Memory B cell (primary cell): ENCODE measurements around the gene PPP1R1B.

Experiments
- ATAC-seq: fragments of 150-1000 bp; cut with Tn5 transposase; 2 replicates; pipeline ENCODE4 v1.10.0; 2021; ENCODE audit warnings: low read depth, mild to moderate bottlenecking, moderate library complexity
- DNase-seq, 2 donors: peaks; one replicate each; pipeline ENCODE4 v3.0.0; 2022; ENCODE audit warnings: low spot score in 2 of 2
- H3K27ac Mint-ChIP-seq: one replicate; pipeline ENCODE4 v1.8.0; 2022; ENCODE audit warnings: mild to moderate bottlenecking, moderate library complexity, mixed read lengths
- H3K27me3 Mint-ChIP-seq: one replicate; pipeline ENCODE4 v1.8.0; 2022; ENCODE audit warnings: mixed read lengths
- H3K36me3 Mint-ChIP-seq: one replicate; pipeline ENCODE4 v1.8.0; 2022; ENCODE audit warnings: mild to moderate bottlenecking, mixed read lengths
- H3K4me1 Mint-ChIP-seq: one replicate; pipeline ENCODE4 v1.8.0; 2022; ENCODE audit warnings: mixed read lengths
- H3K4me3 Mint-ChIP-seq: one replicate; pipeline ENCODE4 v1.8.0; 2022; ENCODE audit warnings: mild to moderate bottlenecking, moderate library complexity, mixed read lengths
- H3K9me3 Mint-ChIP-seq: one replicate; pipeline ENCODE4 v1.8.0; 2022; ENCODE audit warnings: mixed read lengths

Gene PPP1R1B

DNA sequence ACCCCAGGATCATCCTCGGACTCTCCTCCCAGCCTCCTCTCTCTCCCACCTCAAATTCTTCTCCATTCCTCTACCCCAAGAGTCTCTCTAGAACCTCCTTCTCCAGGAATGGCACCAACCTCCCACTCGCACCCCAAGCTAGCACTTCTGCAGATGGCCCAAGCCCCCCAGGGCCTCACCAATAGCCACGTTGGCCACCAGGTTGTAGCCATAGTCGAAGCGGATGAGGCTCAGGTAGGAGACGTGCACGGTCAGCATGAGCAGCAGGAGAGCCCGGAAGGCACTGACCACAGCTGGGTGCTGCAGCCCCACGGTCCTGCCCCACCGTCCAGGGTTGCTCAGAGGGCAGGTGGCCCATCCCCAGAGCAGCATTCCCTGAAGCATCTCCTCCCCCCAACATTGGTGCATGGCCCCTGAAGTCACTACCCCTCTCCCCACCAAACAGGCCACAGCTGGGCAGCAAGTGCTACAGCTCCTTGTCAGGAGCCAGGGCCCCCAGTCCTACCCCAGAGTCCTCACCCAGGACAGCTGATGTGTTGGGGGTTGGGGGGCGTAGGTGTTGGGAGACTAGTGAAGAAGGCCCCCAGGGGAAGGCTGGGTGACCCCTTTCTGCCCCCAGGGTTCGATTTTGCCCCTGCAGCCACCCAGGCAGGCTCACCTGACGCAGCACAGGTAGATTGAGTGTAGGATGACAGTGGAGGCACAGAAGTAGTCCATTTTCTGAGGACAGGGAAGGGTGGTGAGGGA lies 46.8 kb downstream of the PPP1R1B start:
- Mint-ChIP-seq H3K4me1 (peaks cover 47% of the 10 kb centered on the region), H3K27me3 (peaks cover 3% of the 10 kb centered on the region), H3K36me3 (no peaks in the 10 kb centered on the region), H3K27ac (no peak overlapping the region), H3K9me3 (no peaks in the 10 kb centered on the region), H3K4me3 (no peak overlapping the region)
- ATAC-seq (no peak), DNase-seq (no peak)

DNA sequence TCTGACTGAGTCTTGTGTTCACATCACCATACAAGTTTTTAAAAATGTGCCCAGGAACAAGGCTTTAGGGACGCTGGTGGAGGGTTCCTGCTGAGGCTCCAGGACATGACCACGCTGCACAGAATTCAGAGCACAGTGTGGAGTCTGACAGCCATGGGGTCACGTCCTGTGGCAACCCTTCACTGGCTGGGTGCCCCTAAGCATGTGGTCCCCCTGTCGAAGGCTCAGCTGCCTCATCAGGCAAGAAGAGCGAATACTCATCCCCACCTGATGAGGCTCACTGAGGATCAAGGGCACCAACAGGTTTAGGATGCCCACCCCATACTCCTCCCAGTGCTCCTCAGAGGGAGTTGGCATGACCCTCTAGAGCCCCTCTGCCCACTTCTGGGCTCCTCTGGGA lies 47.4 kb downstream of the PPP1R1B start:
- ATAC-seq (no peak), DNase-seq (no peak)
- Mint-ChIP-seq H3K27ac (no peak overlapping the region), H3K4me1 (peaks cover 51% of the 10 kb centered on the region), H3K36me3 (no peaks in the 10 kb centered on the region), H3K9me3 (no peaks in the 10 kb centered on the region), H3K4me3 (no peak overlapping the region), H3K27me3 (no peaks in the 10 kb centered on the region)

DNA sequence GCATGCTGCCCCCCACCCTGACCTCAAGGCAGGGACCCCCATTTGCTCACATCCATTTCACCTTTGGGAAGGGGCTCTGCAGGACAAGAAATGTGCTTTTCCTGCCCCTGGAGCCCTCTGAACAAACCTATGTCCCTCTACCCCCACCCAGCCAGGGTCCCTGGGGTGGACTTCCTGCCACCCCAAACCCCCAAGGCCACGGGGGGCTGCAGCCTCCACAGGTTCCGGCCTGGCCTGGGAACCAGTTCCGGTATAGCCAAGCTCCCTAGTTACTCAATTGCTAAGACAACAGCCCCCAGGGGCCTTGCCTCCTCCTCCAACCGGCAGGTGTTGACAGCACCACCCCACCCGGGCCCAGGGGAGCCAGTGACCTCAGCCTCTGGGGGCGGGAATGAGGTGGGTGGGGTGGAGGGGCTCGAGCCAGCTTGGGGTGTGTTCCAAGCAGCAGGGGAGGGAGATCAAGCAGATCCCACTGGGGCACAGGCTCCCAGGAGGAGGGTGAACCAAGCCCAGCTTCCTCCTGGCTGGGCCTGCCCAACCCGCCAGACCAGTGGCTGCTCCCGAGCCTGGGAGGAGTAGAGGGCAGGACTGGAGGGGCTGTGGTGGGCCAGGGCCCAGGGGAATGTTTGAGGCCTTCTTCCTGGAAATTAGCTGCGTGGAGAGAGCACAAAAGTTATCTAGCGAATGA lies 48.1 kb downstream of the PPP1R1B start:
- DNase-seq = no peak
- Mint-ChIP-seq H3K4me3 (peak overlapping the region; percentile 55), H3K9me3 (no peaks in the 10 kb centered on the region), H3K27ac (peak overlapping the region; percentile 82), H3K27me3 (no peaks in the 10 kb centered on the region), H3K36me3 (no peaks in the 10 kb centered on the region), H3K4me1 (peaks cover 58% of the 10 kb centered on the region)
- ATAC-seq = peak; percentile 58

DNA sequence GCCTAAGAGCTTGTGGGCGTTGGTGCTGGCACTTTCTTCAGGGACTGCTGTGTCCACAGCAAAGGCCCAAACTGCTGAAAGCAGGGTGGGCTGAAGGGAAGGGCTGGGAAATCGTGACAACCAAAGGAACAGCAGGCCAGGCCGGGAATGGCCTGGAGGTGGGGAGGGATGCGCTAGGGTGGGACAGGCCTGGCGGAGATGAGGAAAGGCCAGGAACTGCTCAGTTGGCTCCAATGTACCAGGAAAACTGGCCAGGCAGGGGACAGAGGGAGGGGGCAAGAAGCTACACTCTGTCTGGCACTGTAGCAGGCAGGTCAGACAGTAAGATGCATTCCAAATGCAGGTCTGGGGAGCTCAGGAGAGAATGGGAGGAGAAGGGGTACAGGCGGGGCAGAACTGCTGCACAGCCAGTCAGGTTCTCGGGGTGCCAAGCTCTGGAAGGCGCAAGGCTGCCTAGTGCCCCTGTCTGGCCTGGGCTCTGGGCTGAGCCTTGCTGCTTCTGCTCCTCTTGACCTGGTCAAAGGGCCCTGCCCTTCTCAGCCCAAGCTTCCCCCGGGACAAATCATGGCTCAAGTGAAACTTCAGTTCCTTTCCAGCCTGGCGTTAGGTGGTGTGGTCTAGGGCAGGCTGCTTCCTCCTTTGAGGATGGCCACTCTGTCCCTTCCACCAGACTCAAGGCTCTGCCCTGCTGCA lies 48.8 kb downstream of the PPP1R1B start:
- Mint-ChIP-seq H3K4me3 (peak overlapping the region; percentile 49), H3K4me1 (peaks cover 63% of the 10 kb centered on the region), H3K27me3 (no peaks in the 10 kb centered on the region), H3K36me3 (no peaks in the 10 kb centered on the region), H3K9me3 (no peaks in the 10 kb centered on the region), H3K27ac (peak overlapping the region; percentile 82)
- DNase-seq (no peak), ATAC-seq (no peak)

DNA sequence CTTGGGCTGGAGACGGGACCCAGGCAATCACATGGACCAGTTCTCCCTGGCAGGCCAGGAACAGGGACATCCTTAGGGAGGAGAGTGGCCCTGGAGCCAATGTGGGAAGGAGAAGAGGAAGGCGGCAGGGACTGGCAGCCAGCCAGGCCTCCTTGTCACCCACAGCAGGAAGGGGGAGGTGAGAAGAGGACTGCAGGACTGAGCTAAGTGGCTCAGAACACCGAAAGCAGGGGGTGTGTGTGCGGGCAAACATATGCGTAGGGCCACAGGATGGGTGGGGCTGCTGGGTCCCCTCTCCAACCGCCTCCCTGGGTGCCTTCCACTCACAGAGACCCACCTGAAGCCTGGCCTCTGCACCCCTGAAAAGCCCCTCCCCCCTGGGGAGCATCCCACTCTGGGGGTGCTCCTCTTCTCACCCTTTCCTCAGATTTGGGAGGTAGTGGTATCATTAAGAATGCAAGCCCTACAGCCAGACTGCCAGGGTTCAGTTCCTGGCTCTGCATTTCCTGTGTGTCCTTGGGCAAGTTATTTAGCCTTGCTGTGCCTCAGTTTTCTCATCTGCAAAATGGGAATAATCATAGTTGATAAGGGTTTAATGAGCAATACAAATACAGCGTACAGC lies 49.6 kb downstream of the PPP1R1B start:
- Mint-ChIP-seq H3K9me3 (no peaks in the 10 kb centered on the region), H3K27ac (peak overlapping the region; percentile 18), H3K36me3 (peaks cover 2% of the 10 kb centered on the region), H3K27me3 (no peaks in the 10 kb centered on the region), H3K4me3 (peak overlapping the region; percentile 21), H3K4me1 (peaks cover 65% of the 10 kb centered on the region)
- ATAC-seq = peak; percentile 69
- DNase-seq = no peak

DNA sequence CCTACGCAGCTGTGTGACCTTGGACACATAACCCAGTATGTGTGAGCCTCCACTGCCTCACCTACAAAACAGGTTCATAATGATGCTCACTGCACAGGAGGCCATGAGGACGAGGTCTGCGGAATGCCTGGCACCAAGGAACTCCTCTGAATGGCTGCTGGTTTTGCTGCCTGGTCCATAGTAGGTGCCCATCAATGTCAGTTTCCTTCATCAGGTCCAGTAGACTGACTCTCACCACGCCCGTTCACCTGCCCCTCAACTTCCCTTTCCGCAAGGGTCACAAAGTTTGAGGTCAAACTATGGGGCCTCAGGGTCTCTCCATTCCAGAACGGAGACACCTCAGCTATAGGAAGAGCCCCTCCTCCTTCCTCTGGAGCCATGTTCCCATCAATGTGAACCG lies 50.3 kb downstream of the PPP1R1B start:
- peaks cover 2% of the 10 kb centered on the region for H3K36me3 Mint-ChIP-seq
- no peak for ATAC-seq
- H3K4me1 Mint-ChIP-seq = peaks cover 60% of the 10 kb centered on the region
- no peaks in the 10 kb centered on the region for H3K9me3 Mint-ChIP-seq
- peak overlapping the region; percentile 67 for H3K27ac Mint-ChIP-seq
- no peak overlapping the region for H3K4me3 Mint-ChIP-seq
- DNase-seq = no peak
- H3K27me3 Mint-ChIP-seq = no peaks in the 10 kb centered on the region

DNA sequence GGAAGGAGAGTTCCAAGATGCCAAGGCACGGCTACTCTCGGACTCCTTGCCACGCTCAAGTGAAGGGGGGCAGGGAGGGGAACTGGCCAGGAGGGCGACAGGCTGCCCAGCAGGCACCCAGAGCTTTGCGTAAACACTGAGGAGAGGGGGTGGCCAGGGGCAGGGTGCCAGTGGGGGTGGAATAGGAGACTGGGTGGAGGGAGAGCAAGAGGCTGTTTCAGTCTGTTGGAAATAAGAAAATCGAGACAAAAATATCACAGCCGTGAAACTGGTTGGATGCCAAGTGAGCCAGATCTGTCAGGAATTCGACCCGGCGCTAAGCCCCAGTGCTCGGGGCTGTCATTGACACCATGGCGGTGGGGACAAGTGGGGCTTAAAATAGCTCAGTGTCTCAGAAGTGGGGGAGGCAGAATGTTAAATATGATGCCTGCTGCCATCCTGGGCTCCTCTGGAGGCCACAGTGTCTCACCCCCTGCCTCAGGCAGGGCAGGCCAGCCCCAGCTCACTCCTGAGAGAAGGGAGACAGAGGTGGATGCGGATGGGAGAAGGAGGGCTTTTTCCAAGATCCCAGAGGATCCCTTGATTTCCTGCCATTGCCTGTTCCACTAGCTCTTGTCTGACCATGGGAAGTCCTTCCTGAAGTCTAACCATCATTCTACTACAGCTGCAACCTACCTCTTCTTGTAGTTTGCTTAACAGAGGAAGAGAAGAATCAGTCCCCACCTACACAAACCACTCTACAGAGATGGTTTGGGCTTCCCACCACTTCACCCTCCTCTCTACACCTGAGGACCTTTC lies 51.0 kb downstream of the PPP1R1B start:
- no peaks in the 10 kb centered on the region for H3K9me3 Mint-ChIP-seq
- no peak overlapping the region for H3K4me3 Mint-ChIP-seq
- DNase-seq (no peak), ATAC-seq (no peak)
- H3K27me3 Mint-ChIP-seq = no peaks in the 10 kb centered on the region
- peaks cover 2% of the 10 kb centered on the region for H3K36me3 Mint-ChIP-seq
- peaks cover 56% of the 10 kb centered on the region for H3K4me1 Mint-ChIP-seq
- H3K27ac Mint-ChIP-seq = peak overlapping the region; percentile 85

DNA sequence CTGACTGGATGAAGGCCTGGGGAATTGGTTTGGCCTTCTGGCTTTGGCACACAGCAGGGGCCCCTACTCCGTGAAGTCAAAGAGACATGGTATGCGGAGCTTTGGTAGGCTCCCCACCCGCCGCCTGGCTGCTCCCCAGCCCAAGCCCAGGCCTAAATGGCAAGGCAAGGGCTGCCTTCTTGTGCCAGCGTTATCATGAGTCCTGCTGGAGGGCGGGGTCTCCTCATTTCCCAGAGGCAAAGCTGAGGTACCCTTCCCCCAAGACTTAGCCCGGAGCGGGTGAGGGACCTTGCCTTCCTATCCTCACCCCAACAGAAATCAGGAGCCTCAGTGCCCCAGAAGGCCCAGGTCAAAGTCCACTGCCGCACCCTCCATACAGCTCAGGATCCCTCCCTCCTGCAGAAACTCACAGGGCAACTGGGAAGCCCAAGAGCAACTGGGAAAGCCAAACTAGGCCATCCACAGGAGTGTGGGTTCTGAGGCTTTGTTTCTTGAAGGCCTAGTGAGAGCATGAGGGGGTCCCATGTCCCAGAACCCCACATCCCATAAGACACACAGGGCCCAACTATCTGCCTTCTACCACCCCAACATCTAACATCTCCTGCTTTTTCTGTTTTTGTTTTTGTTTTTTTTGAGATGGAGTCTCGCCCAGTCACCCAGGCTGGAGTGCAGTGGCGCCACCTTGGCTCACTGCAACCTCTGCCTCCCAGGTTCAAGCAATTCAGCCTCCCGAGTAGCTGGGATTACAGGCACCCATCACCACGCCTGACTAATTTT lies 51.8 kb downstream of the PPP1R1B start:
- Mint-ChIP-seq H3K4me3 (peak overlapping the region; percentile 16), H3K36me3 (peaks cover 6% of the 10 kb centered on the region), H3K27me3 (no peaks in the 10 kb centered on the region), H3K27ac (peak overlapping the region; percentile 85), H3K4me1 (peaks cover 54% of the 10 kb centered on the region), H3K9me3 (no peaks in the 10 kb centered on the region)
- DNase-seq = no peak
- ATAC-seq = no peak

DNA sequence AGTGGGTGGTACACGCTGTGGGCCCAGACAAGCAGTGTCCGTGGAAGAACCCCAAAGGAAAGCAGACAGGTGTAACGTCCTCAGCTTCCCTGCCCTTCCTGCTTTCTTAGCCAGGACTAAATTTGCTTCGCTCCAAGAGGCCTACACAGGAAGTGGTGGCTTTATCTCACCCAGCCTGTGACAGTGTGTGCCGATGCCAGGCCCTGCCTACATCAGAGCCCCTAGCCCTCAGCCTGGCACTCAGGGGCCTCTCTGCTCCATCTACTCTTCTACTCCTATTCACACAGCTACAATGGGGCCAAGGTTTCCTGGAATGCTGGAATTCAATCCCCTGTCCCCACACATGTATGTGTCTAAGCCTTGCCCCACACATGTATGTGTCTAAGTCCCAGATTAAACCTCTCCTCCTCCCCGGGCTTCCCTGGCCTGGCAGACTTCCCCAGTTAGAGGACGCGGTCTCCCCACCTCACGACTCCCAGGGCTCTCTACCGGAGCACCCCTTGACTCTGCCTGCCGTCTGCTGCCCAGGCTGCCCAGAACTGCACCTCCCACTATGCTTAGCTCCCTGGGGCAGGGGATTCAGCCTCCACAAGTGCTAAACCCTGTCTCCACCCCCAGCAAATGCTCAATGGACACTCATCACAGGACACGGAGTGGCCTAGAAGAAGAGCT lies 52.9 kb downstream of the PPP1R1B start:
- Mint-ChIP-seq H3K27ac (peak overlapping the region; percentile 85), H3K4me1 (peaks cover 48% of the 10 kb centered on the region), H3K4me3 (peak overlapping the region; percentile 16), H3K27me3 (no peaks in the 10 kb centered on the region), H3K36me3 (peaks cover 11% of the 10 kb centered on the region), H3K9me3 (no peaks in the 10 kb centered on the region)
- ATAC-seq (peak; percentile 74), DNase-seq (no peak)

DNA sequence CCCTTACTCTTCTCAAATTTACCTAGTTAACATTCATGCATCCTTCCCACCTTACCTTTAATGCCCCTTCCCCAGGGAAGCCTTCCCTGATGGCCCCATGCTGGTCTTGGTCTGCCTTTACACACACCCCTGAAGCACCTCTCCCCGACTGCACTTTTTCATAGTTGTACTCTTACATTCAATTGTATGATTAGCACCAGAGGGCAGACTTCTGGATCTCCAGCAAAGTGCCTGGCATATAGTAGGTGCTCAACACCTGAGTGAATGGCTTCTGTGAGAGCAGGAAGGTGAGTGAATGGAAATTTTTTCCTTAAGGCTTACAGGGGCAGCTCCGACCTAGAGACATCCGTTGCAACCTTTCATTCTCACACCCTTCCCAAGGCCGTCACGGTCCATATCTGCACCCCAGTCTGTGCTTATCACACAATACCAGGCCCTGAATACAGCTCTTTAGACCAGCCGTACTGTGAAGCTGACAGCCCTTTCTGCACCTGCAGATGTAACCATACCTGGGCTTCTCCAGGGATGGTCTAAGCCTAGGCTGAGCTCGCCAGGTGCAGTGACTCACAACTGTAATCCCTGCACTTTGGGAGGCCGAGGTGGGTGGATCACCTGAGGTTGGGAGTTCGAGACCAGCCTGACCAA lies 56.7 kb downstream of the PPP1R1B start:
- Mint-ChIP-seq H3K27ac (no peak overlapping the region), H3K4me1 (peaks cover 36% of the 10 kb centered on the region), H3K9me3 (peaks cover 2% of the 10 kb centered on the region), H3K36me3 (peaks cover 21% of the 10 kb centered on the region), H3K4me3 (no peak overlapping the region), H3K27me3 (no peaks in the 10 kb centered on the region)
- ATAC-seq (no peak), DNase-seq (no peak)

DNA sequence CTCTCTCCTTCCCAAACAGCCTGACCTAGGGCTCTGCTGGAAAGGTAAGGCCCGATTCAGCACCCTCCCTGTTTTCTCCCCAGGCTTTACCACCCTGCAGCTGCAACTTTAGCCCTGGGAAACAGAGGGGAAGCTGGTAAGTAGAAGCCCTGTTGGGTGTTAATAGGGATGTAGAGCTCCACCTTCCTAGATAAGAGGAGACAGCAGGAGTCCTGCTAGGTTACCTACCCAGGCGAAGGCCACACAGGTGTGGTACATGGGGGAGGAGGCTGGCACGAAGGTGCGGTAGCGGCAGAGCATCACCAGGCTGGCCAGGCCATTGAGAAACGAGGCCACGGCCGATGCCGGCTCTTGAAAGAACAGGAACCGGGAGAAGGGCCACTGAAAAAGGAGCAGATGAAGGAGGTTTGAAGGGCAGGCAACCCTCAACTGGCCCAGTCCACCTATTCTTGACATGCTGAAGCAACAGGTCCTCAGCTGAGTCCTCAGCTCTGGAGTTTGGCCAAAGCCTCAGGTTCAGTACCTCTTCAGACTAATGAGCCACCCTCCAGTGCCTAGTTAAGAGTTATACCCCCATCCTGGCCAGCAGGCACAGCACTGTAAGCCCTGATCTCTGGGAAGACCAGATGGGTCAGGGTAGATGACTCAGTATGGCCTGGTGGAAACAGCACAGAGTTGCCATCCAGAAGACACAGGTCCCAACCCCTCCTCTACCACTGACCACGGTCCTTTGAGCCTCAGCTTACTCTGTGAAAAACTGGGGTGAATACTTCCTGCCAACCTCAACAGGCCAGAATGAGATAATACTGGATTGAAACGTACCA lies 57.8 kb downstream of the PPP1R1B start:
- Mint-ChIP-seq H3K4me3 (no peak overlapping the region), H3K4me1 (peaks cover 31% of the 10 kb centered on the region), H3K36me3 (peaks cover 21% of the 10 kb centered on the region), H3K9me3 (peaks cover 4% of the 10 kb centered on the region), H3K27ac (no peak overlapping the region), H3K27me3 (no peaks in the 10 kb centered on the region)
- ATAC-seq = no peak
- DNase-seq = no peak
